HG03442 (cell line): ENCODE data around the gene DPYSL4.
"Not testable (repeated sequence)": the region's sequence is repeated elsewhere in the genome, so short reads cannot be mapped to it uniquely, and the experiment has no call there.

Source experiments
- ATAC-seq: cut with Tn5 transposase; IDR thresholded peaks from one replicate; pipeline ENCODE4 v1.9.1; 2021; ENCODE audit warnings: mild to moderate bottlenecking, moderate library complexity; ENCODE audit not compliant: unreplicated experiment

Gene DPYSL4

DNA sequence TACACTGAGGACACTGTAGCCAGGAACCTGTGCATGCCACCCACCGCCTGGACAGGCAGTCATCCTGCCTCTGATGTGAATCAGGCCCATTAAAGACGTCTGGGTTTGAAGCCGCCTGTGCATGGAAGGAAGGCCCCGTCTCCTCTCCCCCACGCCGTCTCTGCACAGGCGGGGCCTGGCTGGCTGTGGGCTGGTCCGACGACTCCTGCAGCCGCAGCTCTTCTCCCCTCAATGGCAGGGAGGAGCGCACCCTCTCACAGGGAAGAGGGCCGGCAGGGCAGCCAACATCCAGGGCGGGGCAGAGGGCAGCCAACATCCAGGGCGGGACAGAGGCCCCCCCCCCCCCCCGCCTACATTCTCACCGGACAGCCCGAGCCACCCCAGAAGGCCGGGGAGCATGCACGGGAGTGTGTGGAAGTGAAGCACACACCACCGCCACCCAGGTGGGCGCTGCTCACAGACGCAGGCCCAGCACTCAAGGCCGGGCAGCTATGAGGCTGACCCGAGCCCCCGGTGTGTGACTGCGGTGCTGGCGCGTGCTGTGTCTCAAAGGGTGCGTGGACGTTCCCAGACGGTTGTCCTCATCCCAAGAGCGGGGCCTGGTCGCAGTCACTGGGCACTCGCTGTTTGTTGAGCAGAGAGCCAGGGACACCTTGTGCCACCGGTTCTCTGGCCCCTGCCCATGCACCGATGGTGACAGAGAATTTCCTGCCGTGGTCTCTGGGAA lies 19.1 kb downstream of the DPYSL4 start:
- no peak for ATAC-seq

DNA sequence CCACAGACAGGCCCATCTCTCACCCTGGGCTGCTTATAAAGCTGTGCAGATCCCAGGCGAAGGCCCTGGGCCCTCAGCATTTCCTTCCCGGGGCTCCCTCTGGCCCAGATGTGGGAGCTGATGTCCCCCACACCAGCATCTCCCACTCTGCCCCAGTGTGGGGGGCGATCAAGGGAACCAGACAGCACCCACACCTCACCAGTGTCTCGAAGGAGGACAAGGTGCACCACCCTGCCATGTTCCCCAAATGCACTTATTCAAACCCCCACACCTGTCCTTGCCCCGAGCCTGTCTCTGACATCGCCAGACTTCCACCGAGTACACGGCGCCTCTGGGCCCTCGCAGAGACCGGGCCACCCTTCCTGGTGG lies 19.6 kb downstream of the DPYSL4 start:
- no peak for ATAC-seq

DNA sequence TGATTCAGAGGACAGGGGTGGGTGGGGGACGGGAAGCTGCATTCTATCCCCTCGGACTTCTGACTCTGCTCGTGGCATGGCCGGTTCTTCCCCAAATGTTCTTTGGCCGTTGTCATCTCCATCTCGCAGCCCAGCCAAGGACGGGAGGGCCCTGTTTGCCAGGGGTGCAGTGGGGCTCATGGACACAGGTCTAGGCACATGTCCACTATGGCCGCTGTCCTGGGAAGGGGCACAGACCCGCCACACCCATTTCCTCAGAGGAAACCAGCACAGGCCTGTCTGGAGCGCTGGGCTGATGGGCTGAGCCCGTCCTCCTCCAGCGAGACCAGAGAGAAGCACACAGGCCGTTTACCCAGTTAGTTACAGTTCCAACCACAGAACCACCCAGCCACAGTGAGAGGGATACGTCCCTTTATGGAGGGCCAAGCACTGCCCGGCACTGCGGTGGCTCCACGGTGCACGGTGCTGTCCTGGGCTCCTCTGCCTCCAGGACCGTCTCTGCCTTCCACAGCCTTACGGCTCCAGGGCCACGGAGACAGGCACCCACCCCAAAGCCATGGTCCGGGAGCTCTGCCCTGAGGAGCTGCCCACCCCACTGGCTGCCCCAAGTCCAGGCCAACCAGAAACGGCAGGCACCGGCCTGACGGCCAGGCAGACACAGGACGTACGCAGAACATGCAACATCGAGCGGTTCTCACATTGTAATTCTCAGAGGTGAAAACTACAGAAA lies 20.2 kb downstream of the DPYSL4 start:
- no peak for ATAC-seq

DNA sequence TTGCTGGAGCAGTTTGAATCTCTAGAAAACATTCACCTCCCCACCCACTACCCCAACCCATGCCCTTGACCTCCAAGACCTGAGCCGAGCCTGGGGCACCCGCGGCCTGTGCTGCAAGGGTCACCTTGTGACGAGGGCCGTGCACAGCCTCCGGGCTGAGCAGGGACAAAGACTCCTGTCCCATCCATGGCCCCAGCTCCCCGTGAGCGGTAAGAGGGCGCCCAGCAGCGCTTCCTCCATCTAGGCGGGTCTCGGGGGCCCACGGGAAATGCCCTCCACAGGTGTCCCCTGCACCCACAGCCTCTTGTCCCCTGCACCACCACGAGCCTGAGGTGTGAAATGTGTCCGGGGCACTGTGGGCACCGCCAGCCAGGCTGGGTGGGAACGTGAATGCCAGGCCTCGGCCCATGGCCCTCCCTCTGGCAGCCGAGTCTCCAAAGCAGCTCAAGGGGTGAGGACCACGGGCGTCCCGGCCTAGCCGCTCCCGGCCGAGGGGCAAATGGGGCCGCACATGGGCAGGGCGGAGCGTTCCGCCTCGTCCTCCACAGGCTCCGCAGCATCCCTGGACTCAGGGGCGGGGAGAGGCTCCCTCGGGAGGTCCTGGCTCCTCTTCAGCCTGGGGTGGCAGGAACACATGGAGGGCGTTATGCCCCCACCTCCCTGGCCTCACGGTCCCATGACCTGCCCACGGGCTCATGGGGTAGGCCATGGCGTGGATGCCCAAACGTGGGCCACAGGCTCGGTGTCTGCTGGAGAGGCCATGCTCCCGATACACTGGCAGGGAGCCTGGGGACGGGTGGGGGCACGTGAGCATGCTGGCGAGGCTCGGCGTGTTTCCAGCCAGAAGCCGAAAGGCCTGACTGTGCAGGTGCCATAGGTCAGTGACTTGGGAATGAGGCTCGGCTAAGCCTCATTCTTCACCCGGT lies 21.1 kb downstream of the DPYSL4 start:
- ATAC-seq, result no peak

DNA sequence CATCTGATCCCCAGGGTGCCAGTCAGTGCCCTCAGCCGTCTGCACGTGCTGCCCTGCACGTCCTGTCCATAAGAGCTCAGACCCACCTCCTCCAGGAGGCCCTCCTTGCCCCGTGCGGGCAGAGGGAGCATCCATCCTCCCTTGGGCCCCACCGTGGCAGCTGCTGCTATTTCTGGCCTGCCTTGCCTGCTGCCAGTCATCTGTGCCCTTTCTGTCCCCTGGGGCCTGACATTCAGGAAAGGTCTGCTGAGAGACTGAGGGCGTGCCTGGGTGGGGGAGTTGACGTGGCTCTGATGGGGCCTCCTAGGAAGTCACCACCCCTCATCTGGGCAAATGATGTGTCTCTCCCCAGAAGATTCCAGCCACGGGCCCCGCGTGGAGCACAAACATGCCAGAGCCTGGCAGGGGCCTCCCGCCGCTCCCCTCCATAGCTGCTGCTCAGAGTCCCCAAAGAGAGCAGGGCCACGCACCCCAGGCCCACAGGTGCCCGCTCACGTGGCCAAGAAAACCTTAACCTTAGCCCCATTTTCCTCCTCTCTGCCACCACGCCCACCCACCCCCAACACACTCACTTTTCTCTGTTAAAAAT lies 21.8 kb downstream of the DPYSL4 start:
- no peak for ATAC-seq

DNA sequence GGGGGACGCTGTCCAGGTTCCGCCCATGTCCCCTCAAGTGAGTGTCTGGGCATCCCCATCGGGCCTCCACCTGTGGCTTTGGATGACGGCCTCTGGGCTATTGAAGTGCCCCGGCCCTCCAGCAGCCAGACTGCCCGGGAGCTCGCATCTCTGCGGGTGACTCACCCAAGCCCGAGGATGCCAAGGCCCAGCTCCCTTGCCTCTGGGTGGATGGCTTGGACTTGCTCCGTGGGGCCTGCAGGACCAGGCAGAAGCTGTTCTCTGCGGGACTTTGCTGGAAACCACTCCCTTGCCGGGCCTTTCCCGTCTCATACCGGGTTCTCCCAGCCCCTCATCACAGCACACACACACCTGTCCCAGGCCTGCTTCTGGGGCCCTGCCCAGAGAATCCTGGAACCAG lies 22.4 kb downstream of the DPYSL4 start:
- no peak for ATAC-seq

DNA sequence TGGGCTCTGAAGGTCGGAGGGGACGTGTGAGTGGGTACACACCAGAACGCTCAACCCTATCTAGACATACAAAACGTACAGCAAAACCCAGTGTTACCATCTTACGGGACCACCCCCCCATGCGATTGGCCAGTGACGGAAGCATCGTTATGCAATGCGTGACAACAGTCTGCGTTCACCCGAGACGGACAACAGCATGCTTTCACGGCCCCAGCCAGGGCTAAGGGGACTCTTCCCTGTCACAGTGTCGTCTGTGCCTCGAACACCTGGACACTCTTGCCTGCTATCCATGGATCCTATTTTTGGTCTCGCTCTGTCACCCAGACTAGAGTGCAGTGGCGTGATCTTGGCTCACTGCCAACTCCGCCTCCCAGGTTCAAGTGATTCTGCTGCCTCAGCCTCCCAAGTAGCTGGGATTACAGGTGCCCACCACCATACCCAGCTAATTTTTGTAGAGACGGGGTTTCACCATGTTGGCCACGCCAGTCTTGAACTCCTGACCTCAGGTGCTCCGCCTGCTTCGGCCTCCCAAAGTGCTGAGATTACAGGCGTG lies 23.3 kb downstream of the DPYSL4 start:
- no peak for ATAC-seq

DNA sequence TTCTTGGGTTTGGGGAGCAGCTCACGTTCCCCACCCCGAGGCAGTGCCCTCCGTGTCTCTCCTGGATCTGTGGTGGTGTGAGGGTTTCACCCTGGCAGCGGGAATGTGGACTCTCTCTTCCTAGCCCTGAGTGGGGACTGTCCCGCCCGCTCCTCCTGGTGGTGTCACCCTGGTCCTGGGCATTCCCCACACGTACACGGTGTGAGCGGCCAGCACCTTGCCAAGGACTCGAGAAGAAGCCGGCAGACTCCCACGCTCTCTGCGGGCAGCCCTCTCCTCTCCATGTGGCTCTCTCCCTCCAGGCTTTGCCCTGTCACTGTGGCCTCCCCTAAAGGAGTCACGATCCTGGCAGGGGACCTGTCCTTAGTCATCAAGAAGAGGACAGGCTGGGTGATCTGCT lies 24.0 kb downstream of the DPYSL4 start:
- no peak for ATAC-seq

DNA sequence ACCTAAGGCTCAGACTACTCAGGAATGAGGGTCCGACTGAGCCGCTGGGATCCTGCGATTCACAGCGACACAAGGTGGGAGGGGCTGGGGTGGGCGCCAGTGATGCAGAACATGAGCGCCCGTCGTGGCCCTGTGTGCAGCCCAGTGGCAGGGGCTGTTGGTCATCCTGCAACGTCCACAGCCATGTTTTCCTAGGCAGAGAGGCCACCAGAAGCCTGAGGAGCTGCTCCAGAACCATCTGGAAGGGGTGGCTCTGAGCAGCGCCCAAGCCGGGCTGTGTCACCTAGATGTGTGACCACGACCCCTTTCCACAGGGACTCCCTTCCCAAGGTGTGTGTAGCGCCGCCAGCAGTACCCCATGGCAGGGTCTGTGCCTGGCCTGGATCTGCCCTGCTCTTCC lies 24.5 kb downstream of the DPYSL4 start:
- no peak for ATAC-seq

DNA sequence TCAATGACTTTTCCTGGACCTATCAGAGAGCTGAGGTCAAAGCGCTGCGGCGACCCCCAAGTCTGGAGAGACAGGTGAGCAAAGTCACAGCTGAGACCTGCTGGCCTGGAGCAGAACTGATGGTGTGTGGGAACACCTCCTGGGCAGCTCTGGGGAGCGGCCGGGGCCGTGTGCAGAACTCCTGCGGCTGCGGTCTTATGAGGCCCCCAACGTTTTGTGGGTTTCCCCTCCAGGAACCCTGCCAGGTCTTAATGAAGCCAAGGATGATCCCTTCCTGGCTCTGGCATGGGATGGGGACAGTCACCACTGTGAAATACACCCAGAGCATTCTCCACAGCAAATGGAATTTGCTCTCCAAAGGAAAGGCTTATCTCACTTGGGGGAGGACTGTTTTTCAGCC lies 26.1 kb downstream of the DPYSL4 start:
- no peak for ATAC-seq

DNA sequence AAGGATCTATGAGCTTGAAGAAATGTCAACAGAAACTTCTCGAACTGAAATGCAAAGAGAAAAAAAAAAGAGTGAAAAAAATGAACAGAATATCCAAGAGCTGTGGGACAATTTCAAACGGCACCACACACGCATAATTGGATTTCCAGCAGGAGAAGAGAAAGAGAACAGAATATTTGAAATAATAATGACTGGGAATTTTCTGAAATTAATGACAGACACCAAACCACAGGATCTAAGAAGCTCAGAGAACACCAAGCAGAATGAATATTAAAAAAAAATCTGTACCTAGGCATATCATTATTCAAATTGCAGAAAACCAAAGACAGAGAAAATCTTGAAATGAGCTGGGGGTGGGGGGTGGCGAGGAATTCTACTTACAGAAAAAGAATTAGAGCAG lies 27.2 kb downstream of the DPYSL4 start:
- no peak for ATAC-seq

DNA sequence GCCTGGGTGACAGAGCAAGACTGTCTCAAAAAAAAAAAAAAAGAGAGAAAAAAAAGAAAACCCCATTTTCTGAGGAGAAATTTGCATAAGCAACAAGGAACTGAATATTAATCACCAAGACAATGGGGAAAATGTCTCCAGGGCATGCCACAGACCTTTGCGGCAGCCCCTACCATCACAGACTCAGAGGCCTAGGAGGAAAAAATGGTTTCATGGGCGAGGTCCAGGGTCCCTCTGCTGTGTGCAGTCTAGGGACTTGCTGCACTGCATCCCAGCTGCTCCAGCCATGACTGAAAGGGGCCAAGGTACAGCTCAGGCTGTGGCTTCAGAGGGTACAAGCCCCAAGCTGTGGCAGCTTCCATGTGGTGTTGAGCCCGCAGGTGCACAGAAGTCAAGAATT lies 29.7 kb downstream of the DPYSL4 start:
- not testable (repeated sequence) for ATAC-seq

DNA sequence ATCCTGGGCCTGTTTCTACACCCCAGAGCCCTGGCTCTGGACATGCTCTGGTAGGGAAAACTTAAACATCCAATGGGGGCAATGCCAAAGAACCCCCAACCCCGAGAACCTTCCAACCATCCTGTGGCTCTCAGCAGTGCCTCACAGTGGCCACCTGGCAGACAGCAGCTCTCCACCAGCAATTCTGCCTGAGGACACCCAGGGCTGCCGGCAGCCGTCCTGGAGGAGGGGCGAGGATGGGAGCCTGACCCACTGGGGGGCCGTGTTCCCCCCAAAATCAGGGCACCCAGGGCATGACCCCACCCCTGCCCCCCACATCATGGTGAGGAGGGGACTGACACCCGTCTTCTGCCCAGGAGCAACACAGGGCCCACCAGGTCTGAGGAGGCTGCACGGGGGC lies 32.7 kb downstream of the DPYSL4 start:
- no peak for ATAC-seq

DNA sequence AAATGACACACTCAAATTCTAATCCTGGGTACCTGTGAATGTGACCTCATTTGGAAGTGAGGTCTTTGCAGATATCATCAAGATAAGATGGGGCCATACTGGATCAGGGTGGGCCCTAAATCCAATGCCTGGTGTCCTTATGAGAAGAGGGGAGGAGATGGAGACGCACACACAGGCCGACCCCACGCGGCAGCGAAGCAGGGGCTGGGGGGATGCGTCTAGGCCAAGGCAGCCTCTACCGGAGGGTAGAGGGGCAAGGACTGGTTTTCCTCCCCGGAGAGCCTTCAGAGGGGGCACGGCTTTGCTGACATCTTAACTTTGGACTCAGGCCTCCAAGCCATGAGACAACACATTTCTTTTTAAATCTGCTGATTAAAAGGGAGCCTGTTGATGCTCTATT lies 33.3 kb downstream of the DPYSL4 start:
- ATAC-seq, result no peak

DNA sequence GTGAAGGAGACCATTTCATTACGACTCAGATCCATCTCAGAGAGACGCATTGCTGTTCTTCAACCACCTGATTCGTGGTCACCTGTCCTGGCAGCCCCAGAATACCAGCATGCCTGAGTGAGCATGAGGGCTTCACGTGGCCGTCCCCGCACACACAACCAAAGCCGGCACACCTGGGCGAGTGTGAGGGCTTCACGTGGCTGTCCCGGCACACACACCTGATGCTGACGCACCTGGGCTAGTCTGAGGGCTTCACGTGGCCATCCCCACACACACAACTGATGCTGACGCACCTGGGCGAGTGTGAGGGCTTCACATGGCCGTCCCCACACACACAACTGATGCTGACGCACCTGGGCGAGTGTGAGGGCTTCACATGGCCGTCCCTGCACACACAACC lies 34.2 kb downstream of the DPYSL4 start:
- ATAC-seq, result not testable (repeated sequence)

DNA sequence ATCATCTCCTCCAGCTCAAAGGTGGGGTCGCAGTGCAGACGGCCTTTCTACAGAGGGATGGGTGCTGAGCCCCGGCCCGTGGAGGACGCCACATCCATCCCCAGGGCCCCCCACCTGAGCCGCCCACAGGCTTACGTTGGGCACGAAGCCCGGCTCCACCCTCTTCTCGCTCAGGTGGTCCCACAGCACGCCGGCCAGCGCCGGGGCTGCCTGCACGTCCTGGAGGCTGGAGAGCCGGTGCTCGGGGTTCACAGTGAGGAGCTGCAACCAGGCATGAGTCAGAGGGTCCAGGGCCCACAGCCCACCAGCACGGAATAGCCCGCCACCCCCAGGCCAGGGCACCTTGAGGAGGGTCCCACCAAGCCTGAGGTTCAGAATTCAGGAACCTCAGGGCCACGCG lies 36.0 kb downstream of the DPYSL4 start:
- no peak for ATAC-seq

DNA sequence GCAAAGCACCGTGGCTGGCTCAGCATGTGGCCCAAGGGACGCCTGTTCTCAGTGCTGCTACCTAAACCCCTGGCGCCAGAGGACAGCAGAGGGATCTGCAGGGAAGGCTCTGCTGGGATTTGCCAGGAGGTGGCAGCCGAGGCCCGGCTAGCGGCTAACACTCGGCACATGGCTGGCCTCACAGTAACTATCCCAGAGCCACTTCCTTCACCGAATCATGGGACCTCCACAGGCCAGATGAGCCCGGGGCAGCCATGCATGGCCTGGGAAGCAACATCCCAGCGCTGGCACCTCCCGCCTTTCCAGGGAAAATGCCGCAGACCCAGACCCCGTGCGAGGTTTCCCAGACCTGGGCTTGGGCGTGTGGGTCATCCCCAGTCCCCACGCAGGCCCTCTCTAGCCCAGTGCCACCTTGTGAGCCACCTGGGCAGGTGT lies 36.4 kb downstream of the DPYSL4 start:
- ATAC-seq, result peak; percentile 85

DNA sequence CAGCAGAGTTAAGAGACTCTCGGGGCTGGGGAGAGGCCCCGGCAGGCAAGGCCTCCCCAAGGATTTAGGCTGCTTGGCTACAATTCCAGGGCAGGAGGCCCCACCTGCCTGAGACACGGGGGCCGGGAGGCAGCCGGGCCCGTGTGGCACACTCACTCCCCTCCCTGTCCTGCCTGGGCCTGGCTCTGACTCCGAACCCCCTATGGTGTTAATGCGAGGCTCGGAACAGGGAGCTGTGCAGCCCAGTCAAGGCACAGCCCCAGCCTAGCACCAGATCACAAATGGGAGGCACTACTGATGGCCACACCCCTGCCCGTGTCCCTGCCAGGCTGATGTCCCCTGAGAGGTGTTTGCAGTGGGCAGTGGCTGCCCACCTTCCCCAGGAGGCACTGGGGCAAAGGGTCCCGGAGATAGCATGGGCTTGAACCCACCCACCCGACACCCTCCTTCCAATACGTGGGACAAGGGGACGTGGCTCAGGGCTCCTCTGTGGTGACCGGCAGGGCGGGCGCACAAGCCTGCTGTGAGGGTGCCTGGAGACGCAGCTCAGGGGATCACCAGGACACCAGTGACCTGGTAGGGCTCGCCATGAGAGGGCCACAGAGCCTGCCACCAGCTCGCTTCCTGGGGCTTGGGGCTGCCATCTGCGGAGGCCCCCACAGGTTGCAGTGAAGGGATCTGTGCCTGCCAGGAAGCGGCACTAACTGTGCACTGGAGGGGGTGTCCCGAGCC lies 37.0 kb downstream of the DPYSL4 start:
- no peak for ATAC-seq

DNA sequence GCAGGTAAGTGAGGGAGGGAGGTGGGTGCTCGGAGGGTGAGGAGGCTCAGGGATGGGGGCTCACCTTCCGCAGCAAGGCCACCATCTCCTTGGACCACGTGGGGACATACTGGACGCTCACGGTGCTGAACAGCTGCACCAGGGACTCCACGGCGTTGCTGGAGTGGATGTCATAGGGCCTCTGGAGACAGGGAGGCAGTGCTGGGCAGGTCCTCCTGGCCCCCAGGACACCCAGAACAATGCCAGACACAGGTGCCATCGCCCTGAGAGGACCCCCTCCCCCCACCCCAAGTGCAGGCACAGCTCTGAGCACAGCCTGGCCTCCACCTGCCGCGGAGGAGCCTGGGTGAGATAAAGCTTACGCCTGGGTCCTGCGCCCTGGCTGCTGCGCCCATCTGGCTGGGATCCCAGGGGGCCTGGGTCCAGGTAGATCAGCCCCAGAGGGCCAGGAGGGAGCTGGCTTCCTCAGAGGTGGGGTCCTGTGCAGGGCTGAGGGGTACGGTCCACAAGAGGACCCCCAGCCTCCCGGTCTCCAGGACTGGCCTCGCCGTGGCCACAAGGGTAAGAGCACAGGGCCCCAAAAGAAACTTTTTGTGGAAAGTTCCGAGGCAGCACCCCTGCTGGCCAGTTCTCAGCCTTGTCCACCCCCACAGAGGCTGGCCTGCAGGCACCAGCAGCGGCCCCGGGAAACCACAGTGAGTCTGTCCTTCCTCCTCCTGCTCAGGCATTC lies 37.8 kb downstream of the DPYSL4 start:
- ATAC-seq, result no peak
